Upper lobe of left lung (tissue), 4 donors: Measurements from ENCODE around the gene AQP12B.

ENCODE experiments used
- POLR2A ChIP-seq, 4 donors: fragments of 450-650 bp; IDR thresholded peaks; one replicate each; pipeline ENCODE4 v1.5.1; 2016 to 2017; ENCODE audit warnings: antibody characterized with exemption in 4 of 4, mild to moderate bottlenecking in 2 of 4
- POLR2AphosphoS5 ChIP-seq, 2 donors: sonication (generic); formaldehyde crosslinking; IDR thresholded peaks; one replicate each; pipeline ENCODE4 v1.5.1; 2017; ENCODE audit warnings: antibody characterized with exemption in 2 of 2
- TF ChIP-seq, protein P1 (sequence below), 6 experiments: fragments of 450-650 bp in 4 of 6; fragments of 200-600 bp in 2 of 6; sonication (generic) in 2 of 6; IDR thresholded peaks; one replicate each; pipeline ENCODE4 v1.5.1; 2016 to 2019; ENCODE audit warnings: antibody characterized with exemption in 6 of 6

DNA sequence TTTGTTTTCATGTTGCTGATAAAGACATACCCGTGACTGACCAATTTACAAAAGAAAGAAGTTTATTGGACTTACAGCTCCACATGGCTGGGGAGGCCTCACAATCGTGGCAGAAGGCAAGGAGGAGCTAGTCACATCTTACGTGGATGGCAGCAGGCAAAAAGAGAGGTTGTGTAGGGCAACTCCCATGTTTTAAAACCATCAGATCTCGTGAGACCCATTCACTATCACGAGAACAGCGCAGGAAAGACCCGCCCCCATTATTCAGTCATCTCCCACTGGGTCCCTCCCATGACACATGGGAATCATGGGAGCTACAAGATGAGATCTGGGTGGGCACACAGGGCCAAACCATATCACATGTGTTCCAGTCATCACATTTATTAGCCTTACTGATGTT lies 25.8 kb upstream of the AQP12B start:
- TF ChIP-seq, protein P1, sequence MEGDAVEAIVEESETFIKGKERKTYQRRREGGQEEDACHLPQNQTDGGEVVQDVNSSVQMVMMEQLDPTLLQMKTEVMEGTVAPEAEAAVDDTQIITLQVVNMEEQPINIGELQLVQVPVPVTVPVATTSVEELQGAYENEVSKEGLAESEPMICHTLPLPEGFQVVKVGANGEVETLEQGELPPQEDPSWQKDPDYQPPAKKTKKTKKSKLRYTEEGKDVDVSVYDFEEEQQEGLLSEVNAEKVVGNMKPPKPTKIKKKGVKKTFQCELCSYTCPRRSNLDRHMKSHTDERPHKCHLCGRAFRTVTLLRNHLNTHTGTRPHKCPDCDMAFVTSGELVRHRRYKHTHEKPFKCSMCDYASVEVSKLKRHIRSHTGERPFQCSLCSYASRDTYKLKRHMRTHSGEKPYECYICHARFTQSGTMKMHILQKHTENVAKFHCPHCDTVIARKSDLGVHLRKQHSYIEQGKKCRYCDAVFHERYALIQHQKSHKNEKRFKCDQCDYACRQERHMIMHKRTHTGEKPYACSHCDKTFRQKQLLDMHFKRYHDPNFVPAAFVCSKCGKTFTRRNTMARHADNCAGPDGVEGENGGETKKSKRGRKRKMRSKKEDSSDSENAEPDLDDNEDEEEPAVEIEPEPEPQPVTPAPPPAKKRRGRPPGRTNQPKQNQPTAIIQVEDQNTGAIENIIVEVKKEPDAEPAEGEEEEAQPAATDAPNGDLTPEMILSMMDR (IDR thresholded peaks at IDR 0.05), result no peak
- TF ChIP-seq POLR2AphosphoS5 (IDR thresholded peaks at IDR 0.05) (no peak), POLR2A (IDR thresholded peaks at IDR 0.05) (no peak)
